ENCODE measurements around the gene PPM1K.

PPM1K gene

GRCh38 chr4:88276952-88277710 lies 7.2 kb downstream of the PPM1K start:
- no peak for FAIRE-seq

GRCh38 chr4:88275949-88276515 lies 8.3 kb downstream of the PPM1K start:
- FAIRE-seq, result no peak

- no peak for FAIRE-seq
Measured at GRCh38 chr4:88275516-88275915, 8.8 kb downstream of the PPM1K start.

- FAIRE-seq, result no peak
Measured at GRCh38 chr4:88268913-88269312, 15.4 kb downstream of the PPM1K start.

GRCh38 chr4:88264336-88264735 lies 20.0 kb downstream of the PPM1K start:
- FAIRE-seq, result no peak

GRCh38 chr4:88257726-88258125 lies 26.6 kb downstream of the PPM1K start:
- no peak for FAIRE-seq

- no peak for FAIRE-seq
Measured at GRCh38 chr4:88255111-88255510, 29.2 kb downstream of the PPM1K start.

- FAIRE-seq, result no peak
Measured at GRCh38 chr4:88251924-88252323, 32.4 kb downstream of the PPM1K start.

- no peak for FAIRE-seq
Measured at GRCh38 chr4:88247148-88247547, 37.2 kb downstream of the PPM1K start.

GRCh38 chr4:88246600-88246999 lies 37.8 kb downstream of the PPM1K start:
- no peak for FAIRE-seq

GRCh38 chr4:88244816-88245579 lies 39.4 kb downstream of the PPM1K start:
- FAIRE-seq, result no peak

GRCh38 chr4:88244056-88244455 lies 40.3 kb downstream of the PPM1K start:
- no peak for FAIRE-seq

- no peak for FAIRE-seq
Measured at GRCh38 chr4:88242144-88242543, 42.2 kb downstream of the PPM1K start.

GRCh38 chr4:88240297-88240714 lies 44.1 kb downstream of the PPM1K start:
- no peak for FAIRE-seq

GRCh38 chr4:88230969-88231771 lies 53.2 kb downstream of the PPM1K start:
- FAIRE-seq, result peak; percentile 41

GRCh38 chr4:88230461-88230891 lies 53.9 kb downstream of the PPM1K start:
- no peak for FAIRE-seq

GRCh38 chr4:88227734-88228133 lies 56.6 kb downstream of the PPM1K start:
- FAIRE-seq, result no peak

- FAIRE-seq, result no peak
Measured at GRCh38 chr4:88226143-88226542, 58.2 kb downstream of the PPM1K start.

- FAIRE-seq, result no peak
Measured at GRCh38 chr4:88225232-88226105, 58.9 kb downstream of the PPM1K start.

- no peak for FAIRE-seq
Measured at GRCh38 chr4:88223516-88223915, 60.8 kb downstream of the PPM1K start.

- FAIRE-seq, result peak; percentile 90
Measured at GRCh38 chr4:88219099-88219498, 65.3 kb downstream of the PPM1K start.

GRCh38 chr4:88217169-88217568 lies 67.2 kb downstream of the PPM1K start:
- no peak for FAIRE-seq

Data from endometrium (tissue), 2 donors.